Stimulated activated CD8-positive, alpha-beta memory T cell treated with anti-CD3 and anti-CD28 coated beads, Interleukin-12 subunit alpha, Interleukin-12 subunit beta, amount 100 ng/mL, for 1 hour (primary cell): ENCODE results near the gene GADL1.

Experiments
- DNase-seq: peaks from one replicate; pipeline ENCODE4 v3.0.0-alpha.2; 2020; ENCODE audit warnings: low read depth

GADL1 gene, protein sequence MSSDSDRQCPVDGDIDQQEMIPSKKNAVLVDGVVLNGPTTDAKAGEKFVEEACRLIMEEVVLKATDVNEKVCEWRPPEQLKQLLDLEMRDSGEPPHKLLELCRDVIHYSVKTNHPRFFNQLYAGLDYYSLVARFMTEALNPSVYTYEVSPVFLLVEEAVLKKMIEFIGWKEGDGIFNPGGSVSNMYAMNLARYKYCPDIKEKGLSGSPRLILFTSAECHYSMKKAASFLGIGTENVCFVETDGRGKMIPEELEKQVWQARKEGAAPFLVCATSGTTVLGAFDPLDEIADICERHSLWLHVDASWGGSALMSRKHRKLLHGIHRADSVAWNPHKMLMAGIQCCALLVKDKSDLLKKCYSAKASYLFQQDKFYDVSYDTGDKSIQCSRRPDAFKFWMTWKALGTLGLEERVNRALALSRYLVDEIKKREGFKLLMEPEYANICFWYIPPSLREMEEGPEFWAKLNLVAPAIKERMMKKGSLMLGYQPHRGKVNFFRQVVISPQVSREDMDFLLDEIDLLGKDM

DNA sequence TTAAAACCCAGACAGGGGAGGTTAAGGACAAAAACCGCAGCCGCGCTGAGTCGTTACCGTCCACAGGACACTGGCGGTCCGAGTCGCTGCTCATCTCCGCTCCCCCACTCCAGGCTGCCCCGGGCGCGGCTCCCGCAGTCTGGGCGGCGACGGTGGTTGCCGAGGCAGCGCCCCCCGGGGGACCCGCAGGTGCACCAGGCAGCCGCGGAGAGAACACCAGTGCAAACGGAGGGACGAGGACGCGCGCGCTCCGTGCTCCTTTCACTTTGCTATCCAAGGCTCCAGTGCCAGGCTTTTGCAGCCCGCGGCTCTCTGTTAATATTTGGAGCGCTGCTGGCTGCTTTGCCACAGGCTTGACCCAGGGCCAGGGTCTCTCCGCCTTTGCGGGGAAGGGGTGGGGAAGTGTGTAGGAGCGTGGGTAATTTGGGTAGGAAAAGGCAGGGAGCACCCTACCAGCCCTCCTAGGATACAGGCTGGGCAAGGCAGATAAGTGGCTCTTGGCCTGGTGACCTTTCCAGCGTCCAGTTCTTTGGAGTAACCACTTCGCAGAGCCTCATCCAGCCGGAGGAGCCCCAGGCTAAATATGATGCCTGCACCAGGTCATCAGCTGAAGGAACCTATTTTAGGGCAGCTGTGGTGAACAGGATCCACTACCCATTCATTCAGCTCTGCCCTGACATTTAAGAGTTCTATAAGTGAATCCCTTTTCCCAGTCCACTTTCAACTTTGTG is at the start of gene GADL1:
Gene GADL1 (minus strand): TSS at position 141 of the 731 bp plus-strand sequence. CDS start 47 bp downstream, at position 94.
- no peak for DNase-seq

DNA sequence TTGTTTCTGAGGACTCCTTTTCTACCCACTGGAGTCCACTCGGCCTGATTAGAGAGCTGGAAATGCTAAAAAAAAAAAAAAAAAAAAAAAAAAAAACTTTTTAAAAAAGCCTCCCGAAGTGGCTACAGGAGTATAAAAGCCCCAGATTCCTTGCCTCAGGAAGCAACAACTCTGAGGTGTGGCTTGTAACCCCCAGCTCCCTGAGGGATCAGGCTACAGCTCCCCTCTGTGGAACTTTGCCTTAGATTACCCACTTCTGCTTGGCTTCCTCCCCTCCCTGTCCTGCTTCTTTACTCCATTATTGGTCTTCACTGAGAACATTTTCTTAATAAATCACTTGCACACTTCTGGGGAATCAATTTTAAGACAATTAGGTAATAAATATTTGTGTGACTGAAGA is 49.7 kb upstream of the GADL1 start:
- DNase-seq, result no peak

DNA sequence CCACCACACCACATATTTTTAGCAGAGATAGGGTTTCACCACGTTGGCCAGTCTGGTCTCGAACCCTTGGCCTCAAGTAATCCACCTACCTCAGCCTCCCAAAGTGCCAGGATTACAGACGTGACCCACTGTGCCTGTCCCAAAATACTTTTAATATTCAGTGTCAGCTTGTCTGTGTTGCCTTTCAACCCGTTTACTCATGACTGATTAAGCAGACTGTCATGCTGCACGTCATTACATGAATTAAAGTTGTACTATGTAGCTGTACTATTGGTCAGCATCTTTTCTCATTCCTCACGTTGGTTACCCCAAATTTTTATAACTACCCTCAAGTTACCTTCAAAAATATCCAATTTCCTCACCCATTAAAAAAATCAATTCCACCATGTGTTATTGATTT is 48.7 kb upstream of the GADL1 start:
- DNase-seq, result no peak

DNA sequence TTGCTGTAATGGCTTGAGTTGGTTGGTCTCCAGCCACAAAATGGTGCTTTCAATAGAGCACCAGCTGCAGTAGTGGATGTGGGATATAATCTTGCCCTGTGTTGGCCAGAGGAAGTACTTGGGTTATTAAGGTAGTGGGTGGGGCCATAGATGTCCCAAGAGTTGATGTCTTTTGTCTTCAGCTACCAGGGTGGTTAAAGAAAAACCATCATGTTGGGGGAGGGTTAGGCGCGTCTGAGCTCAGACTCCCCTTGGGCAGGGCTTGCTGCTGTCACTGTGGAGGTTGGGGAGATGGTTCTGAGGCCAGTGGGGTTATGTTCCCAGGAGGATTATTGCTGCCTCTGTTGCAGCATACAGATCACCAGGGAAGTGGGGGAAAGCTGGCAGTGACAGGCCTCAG is 46.9 kb upstream of the GADL1 start:
- no peak for DNase-seq

DNA sequence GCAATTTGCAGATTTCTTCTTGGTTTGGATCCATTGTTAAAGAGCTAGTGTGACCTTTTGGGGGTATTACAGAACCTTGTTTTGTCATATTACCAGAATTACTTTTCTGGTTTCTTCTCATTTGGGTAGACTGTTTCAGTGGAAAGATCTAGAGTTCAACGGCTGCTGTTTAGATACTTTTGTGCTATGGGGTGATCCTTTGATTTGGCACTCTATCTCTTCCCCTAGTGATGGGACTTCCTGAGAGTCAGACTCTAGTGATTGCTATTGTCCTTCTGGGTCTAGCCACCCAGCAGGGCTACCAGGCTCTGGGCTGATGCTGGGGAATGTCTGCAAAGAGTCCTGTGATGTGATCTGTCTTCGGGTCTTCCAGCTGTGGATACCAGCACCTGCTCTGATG is 46.3 kb upstream of the GADL1 start:
- DNase-seq, result no peak

DNA sequence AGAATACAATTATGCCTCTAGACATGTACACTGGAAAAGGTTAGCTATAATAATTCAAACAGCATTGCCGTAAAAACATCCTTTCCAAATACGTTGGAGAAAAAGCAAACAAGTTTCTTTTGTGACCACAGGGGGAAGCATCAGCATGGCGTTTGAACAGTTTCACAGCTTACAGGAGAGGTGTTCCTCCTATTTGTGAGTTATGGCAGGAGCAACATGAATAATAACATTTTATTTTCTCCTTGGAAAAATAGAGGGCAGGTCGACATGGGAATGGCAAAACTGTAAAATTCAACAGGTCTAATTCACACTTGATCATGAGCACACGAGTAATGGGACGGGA is 39.7 kb upstream of the GADL1 start:
- DNase-seq, result no peak

DNA sequence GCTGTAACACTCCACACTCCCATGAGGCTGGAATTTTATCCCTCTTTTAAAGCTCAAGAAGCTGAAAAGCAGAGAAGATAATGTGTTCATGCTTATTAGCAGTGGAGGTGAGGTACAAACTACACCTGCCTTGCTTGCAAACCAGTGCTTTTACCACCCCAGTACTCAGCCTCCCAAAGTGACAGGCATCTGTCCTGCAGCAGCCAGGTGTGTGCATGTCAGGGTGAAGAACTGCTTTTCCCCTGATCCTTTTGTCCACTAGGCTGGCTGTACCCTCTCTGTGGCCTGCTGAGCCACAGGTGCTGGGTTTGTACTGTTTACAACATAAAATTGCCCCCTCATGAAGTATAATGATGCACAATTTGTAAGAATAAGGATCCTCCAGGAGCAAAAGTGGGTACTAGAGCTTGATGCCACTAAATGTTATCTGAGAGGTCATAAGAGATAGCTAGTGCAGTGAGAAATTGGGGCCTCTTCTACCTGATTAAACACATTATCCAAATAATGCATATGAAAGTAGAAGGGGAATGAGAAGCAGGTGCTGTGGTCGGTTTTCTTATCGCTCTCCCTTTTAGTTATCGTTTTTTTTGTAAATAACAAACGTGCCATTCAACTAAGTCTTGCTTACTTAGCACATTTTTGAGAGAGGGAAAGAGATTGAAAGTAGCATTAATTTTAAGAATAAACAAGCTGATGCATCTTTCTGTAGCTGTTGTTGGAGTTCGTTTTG is 39.2 kb upstream of the GADL1 start:
- no peak for DNase-seq

DNA sequence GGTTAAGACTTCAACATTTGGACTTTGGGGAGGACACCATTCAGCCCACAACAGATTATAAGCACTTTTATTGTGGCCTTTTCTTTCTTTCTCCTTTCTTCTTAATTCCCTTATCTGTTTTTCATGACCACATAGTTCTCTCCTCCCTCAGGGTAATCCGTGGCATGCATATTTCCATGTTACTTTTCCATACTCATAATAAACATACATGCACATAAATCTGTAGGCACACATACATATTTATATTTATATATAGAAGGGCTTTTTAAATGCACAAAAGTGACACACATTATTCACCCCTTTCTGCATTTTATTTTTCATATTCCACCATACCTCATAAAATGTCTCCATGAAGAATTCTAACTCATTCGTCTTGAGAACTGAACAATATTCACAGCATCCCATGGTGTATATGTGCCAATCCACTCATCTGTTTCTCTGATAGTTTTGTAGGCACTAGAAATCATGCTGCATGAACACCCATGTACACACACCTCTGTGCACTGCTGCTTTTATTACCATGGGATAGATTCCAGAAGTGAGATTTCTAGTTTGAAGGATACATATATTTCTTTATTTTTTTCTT is 38.1 kb upstream of the GADL1 start:
- DNase-seq, result no peak

DNA sequence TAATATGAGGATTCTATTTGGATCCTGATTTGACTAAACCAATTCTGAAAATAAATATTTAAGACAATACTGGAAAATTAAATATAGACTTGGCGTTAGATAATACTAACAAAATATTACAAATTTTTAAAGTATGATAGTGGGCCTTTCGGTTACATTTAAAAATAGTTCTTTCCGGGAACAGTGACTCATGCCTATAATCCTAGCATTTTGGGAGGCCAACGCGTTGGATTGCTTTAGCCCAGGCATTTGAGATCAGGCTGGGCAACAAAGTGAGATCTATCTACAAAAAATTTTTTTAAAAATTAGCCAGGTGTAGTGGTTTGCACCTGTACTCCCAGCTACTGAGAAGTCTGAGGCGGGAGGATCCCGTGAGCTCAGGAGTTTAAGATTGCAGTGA is 30.3 kb upstream of the GADL1 start:
- DNase-seq, result no peak

DNA sequence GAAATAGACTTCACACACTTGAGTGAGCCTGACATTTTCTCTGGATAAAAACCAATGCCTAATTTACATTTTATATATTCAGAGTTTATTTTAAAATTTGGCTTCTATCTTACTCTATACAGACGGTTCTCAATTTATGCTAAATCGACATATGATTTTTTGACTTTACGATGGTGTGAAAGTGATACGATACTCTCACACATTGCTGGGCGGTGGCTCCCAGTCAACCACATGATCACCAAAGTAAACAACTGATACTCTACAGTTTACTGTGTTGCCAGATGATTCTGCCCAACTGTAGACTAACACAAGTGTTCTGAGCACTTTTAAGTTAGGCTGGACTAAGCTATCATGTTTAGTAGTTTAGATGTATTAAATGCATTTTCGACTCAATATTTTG is 25.1 kb upstream of the GADL1 start:
- no peak for DNase-seq

DNA sequence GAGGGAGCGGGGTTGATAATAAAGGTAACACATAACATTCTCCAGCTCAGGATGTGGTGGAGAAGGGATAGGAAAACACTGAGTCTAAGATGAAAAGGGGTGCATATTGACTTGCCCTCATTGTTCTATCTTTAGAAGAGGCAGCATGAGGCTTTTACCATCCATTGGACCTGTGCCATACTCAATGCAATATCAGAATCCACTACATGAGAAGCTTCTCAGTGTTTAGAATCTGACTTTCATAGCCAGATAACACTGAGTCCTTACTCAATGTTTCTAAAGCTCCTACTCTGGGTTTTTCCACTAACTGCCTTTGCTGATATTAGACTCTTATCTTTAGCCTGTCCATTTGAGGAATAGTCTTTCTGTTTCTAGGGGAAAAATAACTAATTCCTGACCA is 24.3 kb upstream of the GADL1 start:
- no peak for DNase-seq

DNA sequence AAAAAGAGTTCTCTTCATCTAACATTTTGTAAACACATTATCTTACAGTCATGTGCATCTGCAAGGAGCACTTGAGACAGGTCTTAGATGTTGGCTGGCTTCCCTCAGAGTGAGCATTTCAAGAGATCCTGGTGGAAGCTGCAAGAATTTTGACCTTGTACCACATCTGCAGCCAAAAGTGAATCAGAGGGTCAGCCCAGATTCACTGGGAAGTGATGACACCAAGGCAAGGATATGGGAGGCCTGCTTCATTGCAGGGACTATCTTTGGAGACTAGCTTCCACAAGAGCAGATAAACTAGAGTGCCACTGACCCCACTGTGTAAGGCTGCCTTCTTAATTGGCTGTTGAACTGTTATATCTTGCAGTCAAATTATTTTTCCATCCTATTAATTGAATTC is 21.3 kb upstream of the GADL1 start:
- DNase-seq, result no peak

DNA sequence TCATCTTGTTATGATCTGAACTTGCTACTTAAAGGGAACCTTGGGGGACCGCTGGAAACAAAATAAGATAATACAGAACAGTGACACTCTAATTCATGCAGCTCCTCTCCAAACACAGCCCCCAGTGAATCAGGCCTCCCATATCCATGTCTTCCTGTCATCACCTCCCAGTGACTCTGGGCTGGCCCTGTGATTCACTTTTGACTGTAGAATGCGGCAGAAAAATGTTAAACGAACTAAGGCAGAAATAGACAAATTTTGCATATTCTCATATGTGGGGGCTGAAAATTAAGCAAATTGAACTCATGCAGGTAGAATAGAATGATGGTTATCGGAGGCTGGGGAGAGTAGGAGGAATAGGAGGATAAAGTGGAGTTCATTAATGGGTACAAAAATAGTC is 20.2 kb upstream of the GADL1 start:
- no peak for DNase-seq

DNA sequence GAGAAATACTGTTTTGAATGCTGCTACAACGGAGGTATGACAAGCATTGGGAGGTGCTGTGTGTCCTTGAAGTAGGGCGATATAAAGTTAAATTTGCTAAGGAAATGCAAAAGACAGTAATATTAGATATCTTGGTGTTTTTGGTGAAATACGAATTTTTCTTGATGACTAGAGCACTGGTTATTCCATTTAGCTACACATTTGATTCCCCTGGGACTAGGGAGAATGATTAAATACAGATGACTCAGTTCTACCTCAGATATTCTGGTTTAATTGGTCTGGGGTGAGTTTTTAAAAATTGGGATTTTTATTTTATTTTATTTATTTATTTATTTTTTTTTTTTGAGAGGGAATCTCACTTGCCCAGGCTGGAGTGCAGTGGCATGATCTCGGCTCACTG is 18.7 kb upstream of the GADL1 start:
- no peak for DNase-seq

DNA sequence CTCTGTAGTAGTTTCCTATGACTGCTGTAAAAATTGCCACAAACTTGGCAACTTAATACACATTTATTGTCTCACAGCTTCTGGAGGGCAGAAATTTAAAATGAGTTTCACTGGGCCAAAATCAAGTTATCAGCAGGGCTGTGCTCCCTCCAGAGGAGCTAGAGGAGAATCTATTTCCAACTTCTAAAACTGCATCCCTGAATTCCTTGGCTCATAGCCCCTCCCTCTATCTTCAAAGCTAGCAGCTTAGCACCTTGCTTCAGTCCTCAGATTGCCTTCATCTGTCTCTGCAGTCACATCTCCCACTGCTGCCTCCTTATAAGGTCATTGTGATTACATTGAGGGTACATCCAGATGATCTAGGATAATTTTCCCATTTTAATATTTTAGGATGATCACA is 17.8 kb upstream of the GADL1 start:
- DNase-seq, result no peak

DNA sequence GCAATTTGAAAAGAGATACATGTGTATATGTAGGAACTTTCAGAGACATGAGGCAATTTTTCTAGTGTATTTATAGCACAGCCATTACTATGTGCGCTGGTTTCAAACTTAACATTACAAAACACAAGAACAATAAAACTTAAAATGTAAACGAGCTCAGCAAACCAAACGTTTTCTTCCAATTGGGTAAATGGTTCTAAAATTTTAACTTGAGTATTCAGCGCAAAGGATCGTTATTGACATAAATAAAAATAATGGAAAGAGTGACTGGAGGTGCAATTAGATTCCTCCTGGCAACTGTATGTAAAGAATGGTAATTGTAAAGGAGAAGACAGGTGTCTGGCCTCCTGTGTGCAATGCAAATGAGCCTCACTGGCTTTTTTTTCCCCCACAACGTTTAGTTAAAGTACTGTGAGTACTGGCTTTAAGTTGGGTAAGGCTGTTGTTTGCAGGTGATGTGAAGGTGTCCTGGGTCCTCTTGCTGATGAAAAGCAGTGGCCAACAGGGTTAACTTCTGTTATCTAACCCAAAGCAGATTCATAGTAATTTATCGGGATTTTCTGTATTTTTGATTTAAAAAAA is 14.1 kb upstream of the GADL1 start:
- no peak for DNase-seq

DNA sequence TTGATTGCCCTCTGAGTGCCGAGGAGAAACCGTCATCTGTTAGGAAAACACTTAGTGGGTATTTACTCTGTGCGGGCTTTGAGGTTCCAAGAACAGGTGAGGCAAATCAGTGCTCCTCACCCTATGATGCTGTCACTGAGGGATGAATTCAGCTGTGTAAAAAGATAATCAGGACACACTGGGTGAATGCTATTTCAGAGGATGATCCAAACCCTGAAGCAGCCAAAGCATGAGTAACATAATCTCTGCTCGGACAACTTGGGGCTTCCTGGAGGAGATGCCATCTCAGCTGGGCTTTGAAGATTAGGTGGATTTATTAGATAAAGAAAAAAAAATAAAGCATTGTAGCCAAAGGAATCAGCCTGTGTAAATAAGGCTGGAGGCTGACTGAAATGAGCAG is 10.5 kb upstream of the GADL1 start:
- DNase-seq, result no peak

DNA sequence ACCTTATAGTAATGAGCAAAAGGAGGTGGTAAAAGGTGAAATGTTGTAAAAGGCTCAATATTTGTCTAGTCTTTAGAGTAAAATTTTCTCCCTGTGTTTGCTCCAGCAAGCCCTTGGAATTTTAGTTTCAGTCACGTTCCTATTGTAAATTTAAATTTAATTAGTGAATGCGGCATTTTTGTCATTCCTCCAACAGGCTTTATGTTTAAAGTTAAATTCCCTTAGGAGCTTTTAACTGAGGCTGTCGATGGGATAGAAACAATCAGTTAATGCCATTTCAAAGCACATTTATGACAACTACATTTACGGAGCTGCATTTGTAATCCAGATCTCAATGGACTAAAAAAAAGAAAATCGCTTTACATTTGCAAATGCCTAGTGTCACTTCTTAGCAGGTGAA is 868 bp upstream of the GADL1 start:
- no peak for DNase-seq

DNA sequence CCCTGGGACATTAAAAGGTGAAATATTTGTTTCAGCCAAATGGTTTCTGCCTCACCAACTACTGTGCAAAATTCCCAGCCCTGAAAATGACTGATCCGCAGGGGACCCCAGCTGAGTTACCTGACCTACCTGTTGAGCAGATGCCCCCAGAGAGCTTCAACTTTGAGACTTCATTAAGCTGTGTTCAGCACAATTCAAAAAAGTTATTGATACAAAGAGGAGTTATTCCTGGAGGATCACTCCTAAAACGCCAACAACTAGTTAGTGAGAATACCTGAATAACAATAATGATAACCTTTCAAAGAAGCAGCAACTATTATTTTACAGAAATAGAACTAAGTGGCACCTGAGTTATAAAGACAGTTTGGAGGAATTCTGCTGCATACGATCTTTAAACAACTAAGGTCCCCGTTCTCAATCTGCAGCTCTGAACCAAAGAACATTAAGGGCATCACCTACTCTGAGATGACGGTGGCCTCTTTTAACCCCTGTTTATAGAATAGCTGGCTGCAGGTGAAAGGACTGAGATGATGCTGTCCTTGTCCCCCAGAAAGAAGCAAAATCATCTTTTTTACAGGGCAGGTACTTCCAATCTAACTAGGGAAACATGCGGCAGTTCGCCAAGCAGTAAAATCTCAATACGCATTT is 659 bp downstream of the GADL1 start:
- no peak for DNase-seq

DNA sequence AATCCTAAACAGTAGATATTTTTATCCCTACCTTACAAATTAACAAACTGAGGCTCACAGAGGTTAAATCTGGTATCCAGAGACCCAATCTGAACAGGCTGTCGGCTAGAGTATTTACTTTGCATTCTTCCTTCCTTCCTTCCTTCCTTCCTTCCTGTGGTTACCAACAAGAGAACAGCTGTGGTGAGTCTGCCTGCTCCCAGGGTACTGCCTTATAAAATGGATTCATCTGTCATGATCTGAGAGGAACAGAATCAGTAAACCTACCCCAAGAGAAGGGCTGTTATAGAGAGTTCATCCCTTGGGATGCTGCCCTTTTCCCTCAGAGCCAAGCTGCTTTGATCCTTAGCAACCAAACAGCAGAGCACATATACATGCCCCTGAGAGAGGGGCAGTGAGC is 3.6 kb downstream of the GADL1 start:
- DNase-seq, result no peak

DNA sequence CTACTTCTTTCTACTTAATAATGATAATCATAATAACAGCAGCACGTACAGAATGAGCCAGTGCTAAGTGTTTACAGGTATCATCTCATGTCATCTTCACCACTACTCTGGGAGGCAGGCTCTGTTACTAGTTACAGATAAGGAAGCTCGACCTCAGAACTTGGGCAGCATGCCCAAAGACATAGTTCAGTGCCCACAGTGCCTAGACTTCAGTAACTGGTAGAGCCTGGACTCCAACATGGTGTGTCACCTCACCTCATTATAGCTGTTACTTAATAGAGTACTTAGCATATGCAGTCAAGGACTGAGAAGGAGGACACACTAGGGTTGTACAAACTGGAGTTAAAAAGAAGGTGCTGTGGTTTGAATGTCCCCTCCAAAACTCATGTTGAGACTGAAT is 7.6 kb downstream of the GADL1 start:
- no peak for DNase-seq

DNA sequence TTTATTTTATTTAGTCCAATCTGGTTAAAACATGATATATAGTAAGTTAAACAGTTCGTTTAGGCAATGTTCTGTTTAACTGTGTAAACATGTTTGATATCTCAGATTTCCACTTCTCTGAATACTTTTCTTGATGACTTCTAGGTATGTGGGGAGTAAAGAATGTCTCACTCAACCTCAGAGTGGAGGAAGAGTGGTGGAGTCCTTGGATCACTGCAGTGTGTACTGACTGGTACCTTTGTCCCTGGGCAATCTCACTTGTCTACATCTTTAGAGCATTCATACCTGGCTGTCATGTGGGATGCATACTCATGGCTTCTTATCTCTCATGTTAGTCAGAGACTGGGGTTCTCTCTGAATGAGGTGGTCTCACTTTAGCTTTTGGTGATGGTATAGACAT is 15.6 kb downstream of the GADL1 start:
- DNase-seq, result no peak
